Muscle layer of duodenum (tissue), 2 donors: Measurements from ENCODE around the gene GRAMD4.

Source experiments
- H3K27ac ChIP-seq: one replicate; pipeline ENCODE4 v1.7.0; 2013; ENCODE audit warnings: mild to moderate bottlenecking, low read length
- H3K27me3 ChIP-seq: one replicate; pipeline ENCODE4 v1.7.0; 2013; ENCODE audit warnings: low read depth, mild to moderate bottlenecking, control low read depth, low read length
- H3K36me3 ChIP-seq, 2 donors: one replicate each; pipeline ENCODE4 v1.7.0; 2013; ENCODE audit warnings: low read length in 2 of 2, control low read depth in 1 of 2, mild to moderate bottlenecking in 1 of 2; ENCODE audit not compliant: insufficient read depth in 2 of 2, control insufficient read depth in 1 of 2
- H3K4me1 ChIP-seq, 2 donors: one replicate each; pipeline ENCODE4 v1.7.0; 2013; ENCODE audit warnings: low read length in 2 of 2, mild to moderate bottlenecking in 2 of 2, control low read depth in 1 of 2, moderate library complexity in 1 of 2; ENCODE audit not compliant: insufficient read depth in 2 of 2, control insufficient read depth in 1 of 2
- H3K4me3 ChIP-seq, 2 donors: one replicate each; pipeline ENCODE4 v1.7.0; 2013; ENCODE audit warnings: low read length in 2 of 2, low read depth in 1 of 2, mild to moderate bottlenecking in 1 of 2
- H3K9me3 ChIP-seq, 2 donors: one replicate each; pipeline ENCODE4 v1.7.0; 2013; ENCODE audit warnings: low read length in 2 of 2, control low read depth in 1 of 2, mild to moderate bottlenecking in 1 of 2; ENCODE audit not compliant: control insufficient read depth in 1 of 2
- donor health status: healthy.

GRAMD4 gene

DNA sequence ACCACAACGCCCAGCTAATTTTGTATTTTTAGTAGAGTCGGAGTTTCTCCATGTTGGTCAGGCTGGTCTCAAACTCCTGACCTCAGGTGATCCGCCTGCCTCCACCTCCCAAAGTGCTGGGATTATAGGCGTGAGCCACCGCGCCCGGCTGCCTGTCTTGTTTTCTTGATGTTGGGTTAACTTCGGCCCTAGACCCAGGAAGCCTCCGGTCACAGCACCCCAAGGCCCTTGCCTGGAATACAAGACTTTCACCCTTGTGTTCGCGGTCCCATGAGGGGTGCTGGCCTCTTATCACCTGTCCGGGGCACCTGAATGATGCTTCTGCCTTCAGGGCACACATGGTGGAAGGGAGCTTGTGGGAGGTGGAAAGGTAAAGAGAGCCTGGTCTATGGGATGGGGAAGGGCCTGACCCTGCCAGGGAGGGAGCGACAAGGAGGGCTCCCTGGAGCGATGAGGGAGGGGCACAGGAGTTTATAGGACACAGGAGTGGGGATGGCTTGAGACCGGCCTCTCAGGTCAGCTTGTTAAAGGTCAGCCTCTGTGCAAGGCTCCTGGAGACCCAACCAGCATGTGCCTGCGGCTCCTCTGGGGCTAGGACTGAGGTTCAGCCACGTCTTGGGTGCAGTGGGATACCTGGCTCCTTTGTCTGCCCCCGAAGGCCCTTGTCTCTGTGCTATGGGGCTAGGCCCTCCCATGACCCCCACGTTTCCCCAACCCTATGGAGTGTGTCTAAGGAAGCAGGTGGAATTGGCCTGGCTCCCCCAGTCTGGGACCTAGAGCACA lies 34.7 kb upstream of the GRAMD4 start:
- Histone ChIP-seq H3K27me3 (no peaks in the 10 kb centered on the region), H3K4me1 (peaks cover 26 to 28% of the 10 kb centered on the region in 2 donors), H3K27ac (no peak overlapping the region), H3K9me3 (no peaks in the 10 kb centered on the region), H3K4me3 (no peak overlapping the region), H3K36me3 (no peaks in the 10 kb centered on the region)

DNA sequence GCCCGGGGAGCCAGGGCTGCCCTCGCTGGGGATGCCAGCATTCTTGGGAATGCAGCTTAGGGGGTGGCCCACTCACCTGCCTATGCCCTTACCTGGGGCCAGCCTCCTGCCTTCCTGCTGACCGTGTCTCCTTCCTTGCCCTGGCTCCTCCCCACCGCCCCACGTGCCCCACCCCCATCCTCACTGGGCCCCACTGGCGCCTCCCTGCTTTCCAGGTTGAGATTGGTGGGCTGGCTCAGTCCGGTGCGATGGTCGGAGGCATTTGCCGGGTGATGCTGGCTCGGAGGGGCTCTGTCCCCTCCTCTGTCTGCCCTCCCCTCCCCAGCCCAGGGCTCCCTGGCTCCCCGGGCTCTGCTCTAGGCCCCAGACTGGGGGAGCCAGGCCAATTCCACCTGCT lies 34.1 kb upstream of the GRAMD4 start:
- Histone ChIP-seq H3K27me3 (no peaks in the 10 kb centered on the region), H3K27ac (no peak overlapping the region), H3K36me3 (no peaks in the 10 kb centered on the region), H3K9me3 (no peaks in the 10 kb centered on the region), H3K4me3 (no peak overlapping the region), H3K4me1 (peaks cover 26 to 28% of the 10 kb centered on the region in 2 donors)

DNA sequence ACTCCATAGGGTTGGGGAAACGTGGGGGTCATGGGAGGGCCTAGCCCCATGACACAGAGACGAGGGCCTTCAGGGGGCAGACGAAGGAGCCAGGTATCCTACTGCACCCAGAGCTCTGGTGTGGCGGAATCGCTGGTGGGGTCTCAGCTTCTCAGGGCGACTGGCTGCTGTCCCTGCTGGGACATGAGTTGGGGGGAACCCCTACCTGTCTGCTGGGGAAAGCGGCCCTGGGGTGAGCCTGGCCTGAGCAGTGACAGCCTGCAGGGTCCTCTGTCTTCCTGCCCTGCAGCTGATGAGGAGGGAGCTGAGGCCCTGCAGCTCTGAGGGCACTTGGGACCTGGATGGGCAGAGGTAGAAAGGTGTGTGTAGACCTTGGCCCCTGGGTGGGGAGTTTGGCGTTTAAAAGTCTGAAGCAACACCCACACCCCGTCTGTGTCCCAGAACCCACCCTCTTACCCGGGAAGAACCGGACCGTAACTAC lies 33.6 kb upstream of the GRAMD4 start:
- H3K27ac ChIP-seq, result no peak overlapping the region
- peaks cover 24 to 26% of the 10 kb centered on the region in 2 donors for H3K4me1 ChIP-seq

DNA sequence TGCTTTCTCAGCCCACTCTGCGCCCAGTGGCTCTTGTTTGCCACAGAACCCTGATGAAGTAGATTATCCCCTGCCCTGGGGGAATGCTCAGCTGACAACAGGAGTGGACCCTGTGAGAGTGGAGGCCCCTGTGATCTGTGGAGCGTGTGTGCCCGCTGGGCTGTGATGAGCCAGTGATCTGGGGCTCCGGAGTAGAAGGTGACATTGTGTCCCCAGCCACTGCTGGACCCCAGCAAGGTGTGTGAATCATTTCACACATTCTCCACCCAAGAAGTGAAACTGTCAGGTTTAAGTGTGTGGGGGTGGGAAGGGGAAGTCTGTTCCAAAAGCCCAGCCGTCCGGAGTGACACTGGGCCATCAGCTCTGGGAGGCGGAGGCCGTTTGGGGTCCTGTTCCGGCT lies 33.1 kb upstream of the GRAMD4 start:
- Histone ChIP-seq H3K27me3 (no peaks in the 10 kb centered on the region), H3K4me3 (no peak overlapping the region), H3K9me3 (no peaks in the 10 kb centered on the region), H3K27ac (no peak overlapping the region), H3K4me1 (peaks cover 19 to 29% of the 10 kb centered on the region in 2 donors), H3K36me3 (no peaks in the 10 kb centered on the region)

More for the DNA sequence above, 33.6 kb upstream of the GRAMD4 start:
- no peak overlapping the region for H3K4me3 ChIP-seq
- H3K27me3 ChIP-seq, result no peaks in the 10 kb centered on the region
- H3K36me3 ChIP-seq, result no peaks in the 10 kb centered on the region
- H3K9me3 ChIP-seq, result no peaks in the 10 kb centered on the region

DNA sequence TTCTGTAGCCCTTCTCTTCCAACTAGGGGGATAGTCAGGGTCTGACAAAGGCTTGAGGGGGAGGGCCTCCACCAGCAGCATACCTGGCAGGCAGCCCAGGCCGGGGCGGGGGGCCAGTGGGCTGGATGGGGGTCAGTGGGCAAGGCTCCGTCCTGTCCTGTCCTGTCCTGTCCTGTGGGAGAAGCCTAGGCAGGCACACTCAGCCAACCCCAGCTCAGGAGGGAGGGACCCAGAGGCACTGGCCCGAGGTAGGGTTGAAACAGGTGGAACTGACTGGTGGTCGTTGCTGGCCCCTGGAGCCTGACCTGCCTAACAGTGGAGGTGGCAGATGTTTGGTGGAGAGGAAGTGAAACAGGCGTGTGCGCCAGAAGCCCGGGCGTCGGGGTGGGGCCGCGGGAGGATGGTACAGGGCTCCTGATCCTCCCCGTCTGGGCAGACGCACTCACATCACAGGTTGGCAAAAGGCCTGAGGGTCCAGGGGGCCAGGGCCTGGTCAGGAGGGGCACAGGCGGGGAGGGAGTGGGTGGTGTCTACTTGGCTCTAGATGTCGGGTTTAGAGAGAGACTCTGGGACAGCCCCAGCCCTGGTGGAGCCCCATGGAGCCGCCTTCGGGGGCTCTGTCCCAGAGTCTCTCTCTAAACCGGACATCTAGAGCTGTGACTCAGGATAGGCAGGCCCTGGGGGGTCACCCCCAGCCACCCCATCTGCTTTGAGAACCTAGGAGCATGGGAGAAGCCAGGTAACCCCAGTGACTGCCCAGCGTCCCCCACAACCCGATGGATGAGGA lies 32.5 kb upstream of the GRAMD4 start:
- Histone ChIP-seq H3K4me1 (peaks cover 13 to 31% of the 10 kb centered on the region in 2 donors), H3K9me3 (no peaks in the 10 kb centered on the region), H3K36me3 (no peaks in the 10 kb centered on the region), H3K4me3 (no peak overlapping the region), H3K27ac (no peak overlapping the region), H3K27me3 (no peaks in the 10 kb centered on the region)

DNA sequence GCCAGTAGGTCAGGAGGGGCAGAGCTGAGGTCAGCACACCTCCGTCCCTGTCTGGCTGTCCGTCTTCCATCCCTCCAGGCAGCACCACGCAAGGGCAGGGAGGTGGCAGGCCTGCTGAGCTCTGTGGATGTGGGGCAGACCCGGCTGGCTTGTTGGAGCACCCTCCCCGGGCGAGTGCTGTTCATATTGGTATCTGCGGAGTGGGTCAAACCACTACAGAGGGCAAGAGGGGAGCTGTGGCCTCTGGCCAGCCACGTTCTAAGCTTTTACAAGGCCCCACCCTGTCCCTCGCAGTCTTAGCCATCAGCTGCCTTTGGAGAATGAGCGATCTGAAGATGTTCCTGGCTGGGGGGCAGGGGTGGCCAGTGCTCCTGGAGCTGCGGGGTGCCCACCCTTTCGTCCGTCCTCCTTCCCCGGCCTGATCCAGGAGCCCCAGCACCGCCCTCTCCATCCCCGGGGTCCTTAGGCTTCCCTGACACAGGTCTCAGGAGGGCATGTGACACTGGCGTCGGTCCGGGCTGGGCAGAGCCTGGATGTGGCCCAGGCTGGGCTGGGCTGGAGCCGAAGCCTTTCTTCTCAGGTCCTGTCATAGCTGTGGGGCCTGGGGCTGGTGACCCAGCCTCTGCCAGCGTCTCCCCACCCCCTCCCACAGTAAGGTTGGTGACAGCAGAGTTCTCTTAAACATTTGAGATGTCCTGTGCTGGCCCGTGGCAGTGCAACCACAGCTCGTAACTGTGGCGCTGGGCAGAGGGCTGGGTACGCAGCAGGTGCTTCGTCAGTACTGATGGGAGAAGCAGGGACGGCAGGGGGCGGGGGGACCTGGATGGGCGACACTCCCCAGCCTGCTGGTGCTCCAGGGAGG lies 31.7 kb upstream of the GRAMD4 start:
- H3K4me3 ChIP-seq, result no peak overlapping the region
- peaks cover 12 to 31% of the 10 kb centered on the region in 2 donors for H3K4me1 ChIP-seq
- H3K27ac ChIP-seq, result no peak overlapping the region
- no peaks in the 10 kb centered on the region for H3K27me3 ChIP-seq
- H3K9me3 ChIP-seq, result no peaks in the 10 kb centered on the region
- no peaks in the 10 kb centered on the region for H3K36me3 ChIP-seq

DNA sequence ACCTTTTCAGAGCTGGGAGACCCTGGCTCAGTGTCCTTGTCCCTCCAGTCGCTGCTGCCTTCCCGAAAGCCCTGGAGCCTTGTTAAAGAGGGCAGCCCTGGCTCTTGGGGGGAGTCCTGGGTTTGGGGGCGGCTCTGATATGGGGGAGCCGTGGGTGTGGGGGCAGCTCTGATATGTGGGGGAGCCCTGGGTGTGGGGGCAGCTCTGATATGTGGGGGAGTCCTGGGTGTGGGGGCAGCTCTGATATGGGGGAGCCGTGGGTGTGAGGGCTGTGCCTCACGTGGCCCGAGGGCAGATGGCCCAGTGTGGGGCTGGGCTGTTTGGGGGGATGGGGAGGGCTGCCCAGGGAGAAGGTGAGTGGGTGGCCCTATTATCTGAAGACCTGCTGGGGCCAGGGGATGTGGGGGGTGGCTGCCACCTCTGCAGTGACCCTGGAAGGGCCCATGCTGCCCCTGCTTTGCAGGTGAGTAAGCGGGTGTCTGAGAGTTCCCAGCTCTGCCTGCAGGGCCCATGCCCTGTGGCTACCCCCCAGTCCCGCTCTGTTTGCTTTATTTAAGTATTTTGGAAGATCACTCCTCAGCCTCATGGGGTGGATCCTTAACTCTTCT lies 30.9 kb upstream of the GRAMD4 start:
- Histone ChIP-seq H3K27ac (no peak overlapping the region), H3K36me3 (no peaks in the 10 kb centered on the region), H3K4me1 (peaks cover 12 to 31% of the 10 kb centered on the region in 2 donors)

DNA sequence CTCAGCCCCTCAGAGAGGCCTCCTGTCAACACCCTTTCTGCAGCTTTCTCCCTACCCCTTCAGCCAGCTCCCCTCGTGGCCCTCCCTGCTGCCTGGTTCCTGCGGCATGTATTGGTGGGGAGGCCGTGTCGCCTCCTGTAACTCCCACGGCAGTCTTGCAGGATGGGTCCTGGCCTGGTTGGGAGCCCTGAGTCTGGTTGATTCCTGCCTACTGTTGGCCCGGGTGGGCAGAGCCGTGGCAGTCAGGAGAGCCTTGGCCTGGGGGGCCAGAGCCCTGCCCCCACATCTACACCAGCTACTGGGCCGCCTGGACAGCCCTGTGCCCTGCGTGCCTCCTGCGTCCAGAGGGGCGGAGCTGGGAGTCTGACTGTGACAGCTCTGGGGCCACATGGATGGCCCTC lies 30.3 kb upstream of the GRAMD4 start:
- H3K36me3 ChIP-seq, result no peaks in the 10 kb centered on the region
- no peak overlapping the region for H3K4me3 ChIP-seq
- peaks cover 12 to 27% of the 10 kb centered on the region in 2 donors for H3K4me1 ChIP-seq
- no peaks in the 10 kb centered on the region for H3K27me3 ChIP-seq
- H3K9me3 ChIP-seq, result no peaks in the 10 kb centered on the region
- no peak overlapping the region for H3K27ac ChIP-seq

More for the DNA sequence above, 30.9 kb upstream of the GRAMD4 start:
- Histone ChIP-seq H3K9me3 (no peaks in the 10 kb centered on the region), H3K4me3 (no peak overlapping the region), H3K27me3 (no peaks in the 10 kb centered on the region)

DNA sequence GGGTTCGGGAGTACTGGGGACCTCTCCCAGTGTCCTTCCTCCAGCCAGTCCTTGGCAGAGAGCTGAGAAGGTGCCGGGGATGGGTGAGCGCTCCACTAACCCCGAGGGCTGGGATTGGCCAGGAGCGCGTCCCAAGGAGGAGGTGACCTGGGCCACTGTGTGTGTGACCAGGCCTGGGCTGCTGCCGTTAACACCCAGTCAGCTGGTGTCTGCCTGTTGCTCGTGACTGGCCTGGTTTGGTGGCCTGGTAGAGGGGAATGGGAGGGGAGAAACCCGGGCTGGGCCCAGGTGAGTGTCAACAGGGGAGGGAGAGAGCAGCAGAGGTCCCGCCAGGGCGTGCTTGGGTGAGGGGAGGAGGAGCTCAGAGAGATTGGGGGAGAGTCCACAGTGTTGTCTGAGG lies 29.9 kb upstream of the GRAMD4 start:
- H3K4me1 ChIP-seq, result peaks cover 12 to 26% of the 10 kb centered on the region in 2 donors
- no peaks in the 10 kb centered on the region for H3K9me3 ChIP-seq
- H3K4me3 ChIP-seq, result no peak overlapping the region
- H3K36me3 ChIP-seq, result no peaks in the 10 kb centered on the region
- no peak overlapping the region for H3K27ac ChIP-seq
- H3K27me3 ChIP-seq, result no peaks in the 10 kb centered on the region

DNA sequence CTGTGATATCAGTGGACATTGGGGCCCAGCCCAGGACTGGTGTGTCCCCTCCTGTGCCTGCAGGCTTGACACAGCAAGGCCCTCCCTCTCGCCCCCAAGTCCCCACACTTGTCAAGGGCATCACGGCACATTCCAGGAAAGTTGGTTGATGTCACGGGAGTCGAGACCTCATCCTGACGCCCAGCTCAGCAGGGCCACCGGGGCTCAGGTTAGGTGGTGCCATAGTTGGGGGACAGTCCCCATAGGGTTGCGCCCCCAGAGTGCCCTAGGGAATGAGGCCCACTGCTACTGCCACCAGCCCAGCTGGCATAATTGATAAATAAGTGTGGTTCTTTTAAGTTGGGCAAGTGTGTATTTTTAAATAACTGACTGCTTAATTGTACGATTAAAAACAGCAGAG lies 28.3 kb upstream of the GRAMD4 start:
- no peaks in the 10 kb centered on the region for H3K36me3 ChIP-seq
- peak overlapping the region in 1 of 2 donors; percentile 16 for H3K4me3 ChIP-seq
- H3K4me1 ChIP-seq, result peaks cover 8 to 16% of the 10 kb centered on the region in 2 donors

More for the DNA sequence above, 28.3 kb upstream of the GRAMD4 start:
- H3K27ac ChIP-seq, result peak overlapping the region; percentile 63
- no peaks in the 10 kb centered on the region for H3K27me3 ChIP-seq
- no peaks in the 10 kb centered on the region for H3K9me3 ChIP-seq
